GM18909 (cell line): ENCODE results near the gene TCF21.
"Not testable (repeated sequence)": the region's sequence is repeated elsewhere in the genome, so short reads cannot be mapped to it uniquely, and the experiment has no call there.

Source experiments
- ATAC-seq: cut with Tn5 transposase; IDR thresholded peaks from one replicate; pipeline ENCODE4 v1.9.1; 2021; ENCODE audit warnings: mild to moderate bottlenecking; ENCODE audit not compliant: unreplicated experiment, poor library complexity

TCF21 gene

GRCh38 chr6:133888929-133889556 is at the start of gene TCF21:
TCF21 (plus strand) TSS chr6:133889113; CDS start chr6:133889398, 285 bp downstream.
- no peak for ATAC-seq

GRCh38 chr6:133841176-133841575 is 47.7 kb upstream of the TCF21 start:
- ATAC-seq: no peak

- ATAC-seq: no peak
These were observed 45.8 kb upstream of the TCF21 start for GRCh38 chr6:133843098-133843497.

GRCh38 chr6:133844709-133845108 is 44.2 kb upstream of the TCF21 start:
- no peak for ATAC-seq

GRCh38 chr6:133854041-133854363 is 34.9 kb upstream of the TCF21 start:
- no peak for ATAC-seq

GRCh38 chr6:133854364-133855275 is 34.3 kb upstream of the TCF21 start:
- no peak for ATAC-seq

- no peak for ATAC-seq
These were observed 33.5 kb upstream of the TCF21 start for GRCh38 chr6:133855276-133855990.

- ATAC-seq: no peak
These were observed 32.9 kb upstream of the TCF21 start for GRCh38 chr6:133855991-133856370.

- ATAC-seq: no peak
These were observed 32.0 kb upstream of the TCF21 start for GRCh38 chr6:133856911-133857310.

GRCh38 chr6:133857696-133858095 is 31.2 kb upstream of the TCF21 start:
- no peak for ATAC-seq

GRCh38 chr6:133861337-133861736 is 27.6 kb upstream of the TCF21 start:
- ATAC-seq: not testable (repeated sequence)

GRCh38 chr6:133863228-133863627 is 25.7 kb upstream of the TCF21 start:
- no peak for ATAC-seq

GRCh38 chr6:133865680-133866079 is 23.2 kb upstream of the TCF21 start:
- ATAC-seq: no peak

- ATAC-seq: no peak
These were observed 17.8 kb upstream of the TCF21 start for GRCh38 chr6:133871131-133871530.

- ATAC-seq: no peak
These were observed 15.4 kb upstream of the TCF21 start for GRCh38 chr6:133873538-133873937.

GRCh38 chr6:133877116-133877515 is 11.8 kb upstream of the TCF21 start:
- no peak for ATAC-seq

- ATAC-seq: no peak
These were observed 8.9 kb upstream of the TCF21 start for GRCh38 chr6:133880006-133880405.

GRCh38 chr6:133880896-133881295 is 8.0 kb upstream of the TCF21 start:
- ATAC-seq: no peak

- no peak for ATAC-seq
These were observed 2.7 kb upstream of the TCF21 start for GRCh38 chr6:133886104-133886775.

GRCh38 chr6:133887156-133887879 is 1.6 kb upstream of the TCF21 start:
- no peak for ATAC-seq
